ENCODE measurements around the gene DYSF.
A peak's percentile ranks its signal among the peaks of the same experiment; 100 is the strongest.

The DYSF gene

GRCh38 chr2:71500426-71501079, 47.2 kb downstream of the DYSF start:
- no peak overlapping the region for H3K27ac ChIP-seq (ENCODE audit: low read length)
- H3K9me3 ChIP-seq (ENCODE audit: control insufficient read depth, insufficient read depth, low read length), result no peaks in the 10 kb centered on the region
- H3K4me3 ChIP-seq (ENCODE audit: low read length), result no peak overlapping the region
- no peaks in the 10 kb centered on the region for H3K36me3 ChIP-seq (ENCODE audit: control insufficient read depth, insufficient read depth, low read length)
- peaks cover 6% of the 10 kb centered on the region for H3K4me1 ChIP-seq (ENCODE audit: control insufficient read depth, insufficient read depth, low read length)
- no CpG with 5 or more reads among the region's 7 CpGs for WGBS (ENCODE audit: insufficient coverage, insufficient read length)
- DNase-seq (ENCODE audit: low read depth, low spot score), result no peak
- H3K27me3 ChIP-seq (ENCODE audit: control insufficient read depth, insufficient read depth, low read length), result no peaks in the 10 kb centered on the region

- Histone ChIP-seq H3K27me3 (ENCODE audit: control insufficient read depth, insufficient read depth, low read length) (no peaks in the 10 kb centered on the region), H3K4me3 (ENCODE audit: low read length) (no peak overlapping the region), H3K4me1 (ENCODE audit: control insufficient read depth, insufficient read depth, low read length) (peaks cover 3% of the 10 kb centered on the region; the same call in 1 of the 2 replicates), H3K9me3 (ENCODE audit: control insufficient read depth, insufficient read depth, low read length) (no peaks in the 10 kb centered on the region), H3K27ac (ENCODE audit: low read length) (no peak overlapping the region), H3K36me3 (ENCODE audit: control insufficient read depth, insufficient read depth, low read length) (no peaks in the 10 kb centered on the region)
- no peak for DNase-seq (ENCODE audit: low read depth, low spot score)
- WGBS (ENCODE audit: insufficient coverage, insufficient read length), result no CpG with 5 or more reads among the region's 6 CpGs
Observed at GRCh38 chr2:71502941-71503738, 49.8 kb downstream of the DYSF start.

GRCh38 chr2:71503837-71504236, 50.5 kb downstream of the DYSF start:
- Histone ChIP-seq H3K27me3 (ENCODE audit: control insufficient read depth, insufficient read depth, low read length) (no peaks in the 10 kb centered on the region), H3K27ac (ENCODE audit: low read length) (no peak overlapping the region), H3K36me3 (ENCODE audit: control insufficient read depth, insufficient read depth, low read length) (no peaks in the 10 kb centered on the region), H3K4me1 (ENCODE audit: control insufficient read depth, insufficient read depth, low read length) (peaks cover 2% of the 10 kb centered on the region; the same call in 1 of the 2 replicates), H3K4me3 (ENCODE audit: low read length) (no peak overlapping the region), H3K9me3 (ENCODE audit: control insufficient read depth, insufficient read depth, low read length) (no peaks in the 10 kb centered on the region)
- DNase-seq (ENCODE audit: low read depth, low spot score), result no peak
- no CpG with 5 or more reads among the region's 7 CpGs for WGBS (ENCODE audit: insufficient coverage, insufficient read length)

GRCh38 chr2:71504611-71505010, 51.2 kb downstream of the DYSF start:
- no peaks in the 10 kb centered on the region for H3K36me3 ChIP-seq (ENCODE audit: control insufficient read depth, insufficient read depth, low read length)
- H3K9me3 ChIP-seq (ENCODE audit: control insufficient read depth, insufficient read depth, low read length), result no peaks in the 10 kb centered on the region
- H3K27me3 ChIP-seq (ENCODE audit: control insufficient read depth, insufficient read depth, low read length), result no peaks in the 10 kb centered on the region
- H3K4me1 ChIP-seq (ENCODE audit: control insufficient read depth, insufficient read depth, low read length), result peaks cover 2% of the 10 kb centered on the region; the same call in 1 of the 2 replicates
- no CpG with 5 or more reads among the region's 7 CpGs for WGBS (ENCODE audit: insufficient coverage, insufficient read length)
- DNase-seq (ENCODE audit: low read depth, low spot score), result no peak
- no peak overlapping the region for H3K4me3 ChIP-seq (ENCODE audit: low read length)
- no peak overlapping the region for H3K27ac ChIP-seq (ENCODE audit: low read length)

GRCh38 chr2:71505086-71505769, 51.9 kb downstream of the DYSF start:
- no peak overlapping the region for H3K4me3 ChIP-seq (ENCODE audit: low read length)
- H3K27me3 ChIP-seq (ENCODE audit: control insufficient read depth, insufficient read depth, low read length), result no peaks in the 10 kb centered on the region
- WGBS (ENCODE audit: insufficient coverage, insufficient read length), result no CpG with 5 or more reads among the region's 9 CpGs
- DNase-seq (ENCODE audit: low read depth, low spot score), result no peak
- H3K27ac ChIP-seq (ENCODE audit: low read length), result no peak overlapping the region
- H3K9me3 ChIP-seq (ENCODE audit: control insufficient read depth, insufficient read depth, low read length), result no peaks in the 10 kb centered on the region
- no peaks in the 10 kb centered on the region for H3K36me3 ChIP-seq (ENCODE audit: control insufficient read depth, insufficient read depth, low read length)
- H3K4me1 ChIP-seq (ENCODE audit: control insufficient read depth, insufficient read depth, low read length), result peaks cover under 1% of the 10 kb centered on the region; the same call in 1 of the 2 replicates

- Histone ChIP-seq H3K9me3 (ENCODE audit: control insufficient read depth, insufficient read depth, low read length) (no peaks in the 10 kb centered on the region), H3K4me1 (ENCODE audit: control insufficient read depth, insufficient read depth, low read length) (no peaks in the 10 kb centered on the region), H3K27me3 (ENCODE audit: control insufficient read depth, insufficient read depth, low read length) (no peaks in the 10 kb centered on the region), H3K4me3 (ENCODE audit: low read length) (no peak overlapping the region), H3K27ac (ENCODE audit: low read length) (no peak overlapping the region), H3K36me3 (ENCODE audit: control insufficient read depth, insufficient read depth, low read length) (no peaks in the 10 kb centered on the region)
- WGBS (ENCODE audit: insufficient coverage, insufficient read length), result no CpG with 5 or more reads among the region's 8 CpGs
- DNase-seq (ENCODE audit: low read depth, low spot score), result no peak
Observed at GRCh38 chr2:71505770-71506140, 52.4 kb downstream of the DYSF start.

GRCh38 chr2:71506222-71507153, 53.1 kb downstream of the DYSF start:
- no peak for DNase-seq (ENCODE audit: low read depth, low spot score)
- Histone ChIP-seq H3K27me3 (ENCODE audit: control insufficient read depth, insufficient read depth, low read length) (no peaks in the 10 kb centered on the region), H3K36me3 (ENCODE audit: control insufficient read depth, insufficient read depth, low read length) (no peaks in the 10 kb centered on the region), H3K27ac (ENCODE audit: low read length) (no peak overlapping the region), H3K9me3 (ENCODE audit: control insufficient read depth, insufficient read depth, low read length) (no peaks in the 10 kb centered on the region), H3K4me3 (ENCODE audit: low read length) (no peak overlapping the region), H3K4me1 (ENCODE audit: control insufficient read depth, insufficient read depth, low read length) (no peaks in the 10 kb centered on the region)
- no CpG with 5 or more reads among the region's 20 CpGs for WGBS (ENCODE audit: insufficient coverage, insufficient read length)

- WGBS (ENCODE audit: insufficient coverage, insufficient read length), result no CpG with 5 or more reads among the region's 8 CpGs
- Histone ChIP-seq H3K9me3 (ENCODE audit: control insufficient read depth, insufficient read depth, low read length) (no peaks in the 10 kb centered on the region), H3K27ac (ENCODE audit: low read length) (no peak overlapping the region), H3K4me3 (ENCODE audit: low read length) (no peak overlapping the region), H3K27me3 (ENCODE audit: control insufficient read depth, insufficient read depth, low read length) (no peaks in the 10 kb centered on the region), H3K36me3 (ENCODE audit: control insufficient read depth, insufficient read depth, low read length) (no peaks in the 10 kb centered on the region), H3K4me1 (ENCODE audit: control insufficient read depth, insufficient read depth, low read length) (no peaks in the 10 kb centered on the region)
- DNase-seq (ENCODE audit: low read depth, low spot score), result no peak
Observed at GRCh38 chr2:71507476-71507875, 54.1 kb downstream of the DYSF start.

GRCh38 chr2:71510196-71510807, 56.9 kb downstream of the DYSF start:
- WGBS (ENCODE audit: insufficient coverage, insufficient read length), result no CpG with 5 or more reads among the region's 6 CpGs
- no peaks in the 10 kb centered on the region for H3K27me3 ChIP-seq (ENCODE audit: control insufficient read depth, insufficient read depth, low read length)
- no peak overlapping the region for H3K4me3 ChIP-seq (ENCODE audit: low read length)
- no peaks in the 10 kb centered on the region for H3K36me3 ChIP-seq (ENCODE audit: control insufficient read depth, insufficient read depth, low read length)
- no peaks in the 10 kb centered on the region for H3K4me1 ChIP-seq (ENCODE audit: control insufficient read depth, insufficient read depth, low read length)
- no peak overlapping the region for H3K27ac ChIP-seq (ENCODE audit: low read length)
- DNase-seq (ENCODE audit: low read depth, low spot score), result peak; percentile 67
- H3K9me3 ChIP-seq (ENCODE audit: control insufficient read depth, insufficient read depth, low read length), result no peaks in the 10 kb centered on the region

Data from iPS DF 6.9 (cell line).